Activated CD4-positive, alpha-beta T cell treated with anti-CD3 and anti-CD28 coated beads, Interleukin-2, amount 50 U/mL, for 16 hours (primary cell): ENCODE results near the gene UNC5B.
A peak's percentile ranks its signal among the peaks of the same experiment; 100 is the strongest.

ENCODE experiments used
- DNase-seq: peaks from one replicate; pipeline ENCODE4 v3.0.0-alpha.2; 2020

UNC5B gene

GRCh38 chr10:71325267-71325666 lies 112.9 kb downstream of the UNC5B start:
- no peak for DNase-seq

GRCh38 chr10:71326464-71326881 lies 114.1 kb downstream of the UNC5B start:
- no peak for DNase-seq

GRCh38 chr10:71330789-71331404 lies 118.5 kb downstream of the UNC5B start:
- DNase-seq = no peak

GRCh38 chr10:71331736-71332135 lies 119.4 kb downstream of the UNC5B start:
- no peak for DNase-seq

- DNase-seq = no peak
These were observed 120.1 kb downstream of the UNC5B start for GRCh38 chr10:71332466-71332865.

- no peak for DNase-seq
These were observed 120.9 kb downstream of the UNC5B start for GRCh38 chr10:71333129-71333887.

GRCh38 chr10:71334221-71334791 lies 121.9 kb downstream of the UNC5B start:
- no peak for DNase-seq

- no peak for DNase-seq
These were observed 122.9 kb downstream of the UNC5B start for GRCh38 chr10:71335173-71335708.

- no peak for DNase-seq
These were observed 124.3 kb downstream of the UNC5B start for GRCh38 chr10:71336632-71337031.

- DNase-seq = no peak
These were observed 124.9 kb downstream of the UNC5B start for GRCh38 chr10:71337219-71337701.

- no peak for DNase-seq
These were observed 126.5 kb downstream of the UNC5B start for GRCh38 chr10:71338728-71339495.

GRCh38 chr10:71339796-71340589 lies 127.6 kb downstream of the UNC5B start:
- DNase-seq = peak; percentile 10

GRCh38 chr10:71342573-71343391 lies 130.4 kb downstream of the UNC5B start:
- DNase-seq = no peak

GRCh38 chr10:71343392-71343773 lies 131.0 kb downstream of the UNC5B start:
- no peak for DNase-seq

- no peak for DNase-seq
These were observed 132.0 kb downstream of the UNC5B start for GRCh38 chr10:71344154-71344925.

- DNase-seq = no peak
These were observed 132.7 kb downstream of the UNC5B start for GRCh38 chr10:71344993-71345480.

- no peak for DNase-seq
These were observed 133.3 kb downstream of the UNC5B start for GRCh38 chr10:71345694-71346093.

- no peak for DNase-seq
These were observed 134.4 kb downstream of the UNC5B start for GRCh38 chr10:71346731-71347130.

GRCh38 chr10:71347587-71348395 lies 135.4 kb downstream of the UNC5B start:
- DNase-seq = no peak
